EH (cell line): ENCODE data around the gene ADARB1.
A peak's percentile ranks its signal among the peaks of the same experiment; 100 is the strongest.

ENCODE experiments used
- DNase-seq: peaks from one replicate; pipeline ENCODE4 v3.0.0-alpha.2; 2015; ENCODE audit warnings: low read depth

The ADARB1 gene

GRCh38 chr21:45054927-45055612, 19.3 kb upstream of the ADARB1 start:
- no peak for DNase-seq

- peak; percentile 66 for DNase-seq
Measured at GRCh38 chr21:45055861-45056260, 18.5 kb upstream of the ADARB1 start.

GRCh38 chr21:45056296-45056904, 18.0 kb upstream of the ADARB1 start:
- no peak for DNase-seq

- peak; percentile 47 for DNase-seq
Measured at GRCh38 chr21:45056917-45057560, 17.3 kb upstream of the ADARB1 start.

GRCh38 chr21:45057886-45058285, 16.5 kb upstream of the ADARB1 start:
- no peak for DNase-seq

- DNase-seq, result no peak
Measured at GRCh38 chr21:45059121-45059520, 15.3 kb upstream of the ADARB1 start.

- no peak for DNase-seq
Measured at GRCh38 chr21:45060089-45060488, 14.3 kb upstream of the ADARB1 start.

- DNase-seq, result no peak
Measured at GRCh38 chr21:45060675-45061311, 13.6 kb upstream of the ADARB1 start.

- no peak for DNase-seq
Measured at GRCh38 chr21:45064091-45064490, 10.3 kb upstream of the ADARB1 start.

- peak; percentile 56 for DNase-seq
Measured at GRCh38 chr21:45064618-45065399, 9.6 kb upstream of the ADARB1 start.

GRCh38 chr21:45067462-45068285, 6.7 kb upstream of the ADARB1 start:
- DNase-seq, result no peak

- DNase-seq, result no peak
Measured at GRCh38 chr21:45069085-45069484, 5.3 kb upstream of the ADARB1 start.

GRCh38 chr21:45069711-45070110, 4.7 kb upstream of the ADARB1 start:
- DNase-seq, result peak; percentile 66

GRCh38 chr21:45071078-45071873, 3.1 kb upstream of the ADARB1 start:
- no peak for DNase-seq

- no peak for DNase-seq
Measured at GRCh38 chr21:45071874-45072737, 2.3 kb upstream of the ADARB1 start.

GRCh38 chr21:45072738-45073300, 1.6 kb upstream of the ADARB1 start:
- DNase-seq, result no peak

GRCh38 chr21:45073301-45074047, 906 bp upstream of the ADARB1 start:
- peak; percentile 36 for DNase-seq
